Esophagus muscularis mucosa (tissue), 4 donors: ENCODE results near the gene GRM4. TPM values are rescaled to one million over a fixed set of nuclear protein-coding genes. Genes with fewer than 3 reads are reported as not detected.

Source experiments
- DNase-seq: peaks from one replicate; pipeline ENCODE4 v3.0.0-alpha.2; 2017; ENCODE audit errors: extremely low spot score
- H3K27ac ChIP-seq, 4 donors: fragments of 200-600 bp; sonication (generic); replicated peaks in 1 of 4; 1 replicate in 3 of 4; 2 replicates in 1 of 4; pipeline ENCODE4 v1.5.1; 2016 to 2019; ENCODE audit warnings: mild to moderate bottlenecking in 1 of 4
- H3K27me3 ChIP-seq, 4 donors: fragments of 200-600 bp; sonication (generic); one replicate each; pipeline versions ENCODE4 v1.5.1 to v1.6.0; 2016 to 2019
- H3K36me3 ChIP-seq, 4 donors: fragments of 200-600 bp; sonication (generic); one replicate each; pipeline ENCODE4 v1.5.1; 2016 to 2019
- H3K4me1 ChIP-seq, 4 donors: fragments of 200-600 bp; sonication (generic); one replicate each; pipeline ENCODE4 v1.5.1; 2016 to 2019
- H3K4me3 ChIP-seq, 4 donors: fragments of 200-600 bp; sonication (generic); 1 replicate in 2 of 4; 2 replicates in 2 of 4; pipeline ENCODE4 v1.5.1; 2016 to 2019; ENCODE audit warnings: mild to moderate bottlenecking in 4 of 4, moderate library complexity in 1 of 4
- H3K9me3 ChIP-seq, 4 donors: fragments of 200-600 bp; sonication (generic); 1 replicate in 3 of 4; 2 replicates in 1 of 4; pipeline ENCODE4 v1.5.1; 2016 to 2019
- EP300 ChIP-seq: sonication (generic); formaldehyde crosslinking; IDR thresholded peaks from one replicate; pipeline ENCODE4 v1.6.1; 2017; ENCODE audit warnings: antibody characterized with exemption
- POLR2A ChIP-seq: fragments of 450-650 bp; IDR thresholded peaks from one replicate; pipeline ENCODE4 v1.6.1; 2017; ENCODE audit warnings: antibody characterized with exemption, moderate library complexity, mild to moderate bottlenecking, low read depth
- POLR2AphosphoS5 ChIP-seq, 2 donors: sonication (generic); formaldehyde crosslinking; IDR thresholded peaks; one replicate each; pipeline ENCODE4 v1.6.1; 2017; ENCODE audit warnings: antibody characterized with exemption in 2 of 2
- WGBS: methylation state at CpG from one replicate; pipeline ENCODE4 v1.1.5; 2018; 5-methylcytosine and 5-hydroxymethylcytosine counted together
- intact Hi-C: fragments of 100-400 bp; cut with DNase I; formaldehyde crosslinking; loops from one replicate; pipeline ENCODE4 v1.15.1; 2023
- total RNA-seq, 4 donors: library from RNA; depleted of rRNA; stranded (reverse); fragments of >200 nt; gene quantifications; one replicate each; pipeline versions ENCODE4 v1.1.0 to v1.2.1, GENCODE V29; 2016
- TF ChIP-seq, protein P1 (sequence below), 3 experiments: fragments of 200-600 bp in 2 of 3; fragments of 450-650 bp in 1 of 3; sonication (generic) in 2 of 3; IDR thresholded peaks; one replicate each; pipeline ENCODE4 v1.5.1; 2017 to 2019; ENCODE audit warnings: antibody characterized with exemption in 3 of 3, mild to moderate bottlenecking in 2 of 3, moderate library complexity in 1 of 3

The GRM4 gene
- total RNA-seq, 4 donors from 2014 or later: not detected

DNA sequence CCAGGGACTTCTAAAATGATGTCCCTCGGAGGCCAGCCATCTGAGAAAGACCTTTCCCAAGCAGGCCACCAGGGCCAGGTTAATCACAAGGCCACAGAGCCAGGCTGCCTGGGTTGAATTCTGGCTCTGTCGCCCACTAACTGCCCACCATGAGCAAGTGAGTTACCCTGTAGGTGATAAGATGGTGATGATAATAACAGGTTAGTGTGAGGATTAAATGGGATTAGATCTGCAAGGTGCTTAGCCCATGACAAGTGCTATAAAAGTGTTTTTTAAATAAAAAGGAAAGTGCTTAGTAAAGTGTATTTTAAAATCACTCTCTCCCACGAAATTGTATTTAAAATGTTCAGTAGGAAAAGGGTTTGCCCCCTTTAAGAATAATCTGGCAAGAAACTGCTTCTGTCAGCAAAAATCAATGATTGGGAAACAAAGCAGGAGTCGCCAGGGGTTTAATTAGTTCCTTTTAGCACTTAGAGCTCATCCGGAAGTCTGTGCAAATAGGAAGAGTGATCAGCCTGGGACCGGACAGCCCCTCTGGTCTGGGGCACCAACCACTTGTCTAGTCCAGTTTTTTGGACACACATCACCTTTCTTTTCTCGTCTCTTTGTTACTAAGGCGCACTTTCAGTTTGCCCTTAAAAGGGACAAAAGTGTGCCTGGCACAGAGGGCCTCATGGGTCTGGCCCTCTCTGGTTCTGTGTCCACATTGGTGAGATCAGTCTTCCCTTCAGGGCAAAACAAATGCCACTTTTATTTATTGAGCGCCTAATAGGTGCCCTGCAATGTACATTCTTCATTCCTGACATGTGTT is 150.4 kb downstream of the GRM4 start:
- Histone ChIP-seq H3K27ac (no peak overlapping the region), H3K36me3 (no peaks in the 10 kb centered on the region), H3K9me3 (peaks cover 0 to 15% (median 8%) of the 10 kb centered on the region in 4 donors), H3K4me3 (no peak overlapping the region), H3K27me3 (peaks cover 0 to 42% (median 0%) of the 10 kb centered on the region in 4 donors), H3K4me1 (no peaks in the 10 kb centered on the region)
- 66% methylated on average over 9 of the region's 9 CpGs for WGBS
- intact Hi-C loops: no loop called here
- no peak for DNase-seq
- TF ChIP-seq POLR2A (no peak), POLR2AphosphoS5 (IDR thresholded peaks at IDR 0.05) (no peak), EP300 (no peak)
- TF ChIP-seq, protein P1, sequence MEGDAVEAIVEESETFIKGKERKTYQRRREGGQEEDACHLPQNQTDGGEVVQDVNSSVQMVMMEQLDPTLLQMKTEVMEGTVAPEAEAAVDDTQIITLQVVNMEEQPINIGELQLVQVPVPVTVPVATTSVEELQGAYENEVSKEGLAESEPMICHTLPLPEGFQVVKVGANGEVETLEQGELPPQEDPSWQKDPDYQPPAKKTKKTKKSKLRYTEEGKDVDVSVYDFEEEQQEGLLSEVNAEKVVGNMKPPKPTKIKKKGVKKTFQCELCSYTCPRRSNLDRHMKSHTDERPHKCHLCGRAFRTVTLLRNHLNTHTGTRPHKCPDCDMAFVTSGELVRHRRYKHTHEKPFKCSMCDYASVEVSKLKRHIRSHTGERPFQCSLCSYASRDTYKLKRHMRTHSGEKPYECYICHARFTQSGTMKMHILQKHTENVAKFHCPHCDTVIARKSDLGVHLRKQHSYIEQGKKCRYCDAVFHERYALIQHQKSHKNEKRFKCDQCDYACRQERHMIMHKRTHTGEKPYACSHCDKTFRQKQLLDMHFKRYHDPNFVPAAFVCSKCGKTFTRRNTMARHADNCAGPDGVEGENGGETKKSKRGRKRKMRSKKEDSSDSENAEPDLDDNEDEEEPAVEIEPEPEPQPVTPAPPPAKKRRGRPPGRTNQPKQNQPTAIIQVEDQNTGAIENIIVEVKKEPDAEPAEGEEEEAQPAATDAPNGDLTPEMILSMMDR (IDR thresholded peaks at IDR 0.05): no peak

DNA sequence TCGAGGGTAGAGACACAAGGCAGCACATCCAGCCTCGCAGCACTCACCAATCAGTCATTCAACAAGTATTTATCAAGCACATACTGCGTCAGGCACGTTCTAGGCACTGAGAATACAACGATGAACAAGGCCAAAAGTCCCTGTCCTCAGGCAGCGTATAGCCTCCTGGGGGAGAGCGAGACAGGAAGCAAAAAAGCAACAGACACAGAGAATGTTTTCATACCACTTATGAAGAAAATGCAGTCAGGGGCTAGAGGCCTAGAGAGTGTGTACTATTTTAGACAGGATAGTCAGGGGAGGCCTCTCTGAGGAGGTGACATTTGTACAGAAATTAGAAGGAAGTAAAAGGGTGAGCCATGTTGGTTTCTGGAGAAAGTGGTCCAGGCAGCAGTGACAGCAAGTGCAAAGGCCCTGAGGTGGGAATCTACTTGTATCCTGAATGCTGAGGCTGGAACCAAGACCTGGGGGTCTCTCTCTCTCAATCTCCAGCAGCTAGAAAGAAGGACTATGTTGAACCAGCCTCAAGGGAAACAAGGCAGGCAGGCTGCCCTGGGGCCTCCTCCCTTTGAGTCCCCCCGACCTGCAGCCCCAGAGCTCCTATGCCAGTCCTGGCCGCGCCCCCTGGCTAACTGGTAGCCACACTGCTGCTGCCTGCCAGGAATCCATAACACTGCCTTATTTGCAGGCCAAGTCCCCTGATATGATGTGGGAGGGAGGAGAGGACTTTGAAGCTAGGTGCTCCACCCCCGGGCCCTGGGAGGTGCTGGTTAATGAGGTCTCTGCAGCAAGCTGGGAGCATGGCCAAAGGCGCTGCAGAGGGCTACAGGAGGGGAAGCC is 151.2 kb downstream of the GRM4 start:
- Histone ChIP-seq H3K9me3 (peaks cover 0 to 15% (median 8%) of the 10 kb centered on the region in 4 donors), H3K4me1 (no peaks in the 10 kb centered on the region), H3K27ac (no peak overlapping the region), H3K27me3 (peaks cover 0 to 45% (median 0%) of the 10 kb centered on the region in 4 donors), H3K4me3 (no peak overlapping the region), H3K36me3 (no peaks in the 10 kb centered on the region)
- no peak for DNase-seq
- WGBS: 87% methylated on average over 12 of the region's 12 CpGs
- no peak for TF ChIP-seq POLR2AphosphoS5 (IDR thresholded peaks at IDR 0.05)
- intact Hi-C loops: no loop called here

DNA sequence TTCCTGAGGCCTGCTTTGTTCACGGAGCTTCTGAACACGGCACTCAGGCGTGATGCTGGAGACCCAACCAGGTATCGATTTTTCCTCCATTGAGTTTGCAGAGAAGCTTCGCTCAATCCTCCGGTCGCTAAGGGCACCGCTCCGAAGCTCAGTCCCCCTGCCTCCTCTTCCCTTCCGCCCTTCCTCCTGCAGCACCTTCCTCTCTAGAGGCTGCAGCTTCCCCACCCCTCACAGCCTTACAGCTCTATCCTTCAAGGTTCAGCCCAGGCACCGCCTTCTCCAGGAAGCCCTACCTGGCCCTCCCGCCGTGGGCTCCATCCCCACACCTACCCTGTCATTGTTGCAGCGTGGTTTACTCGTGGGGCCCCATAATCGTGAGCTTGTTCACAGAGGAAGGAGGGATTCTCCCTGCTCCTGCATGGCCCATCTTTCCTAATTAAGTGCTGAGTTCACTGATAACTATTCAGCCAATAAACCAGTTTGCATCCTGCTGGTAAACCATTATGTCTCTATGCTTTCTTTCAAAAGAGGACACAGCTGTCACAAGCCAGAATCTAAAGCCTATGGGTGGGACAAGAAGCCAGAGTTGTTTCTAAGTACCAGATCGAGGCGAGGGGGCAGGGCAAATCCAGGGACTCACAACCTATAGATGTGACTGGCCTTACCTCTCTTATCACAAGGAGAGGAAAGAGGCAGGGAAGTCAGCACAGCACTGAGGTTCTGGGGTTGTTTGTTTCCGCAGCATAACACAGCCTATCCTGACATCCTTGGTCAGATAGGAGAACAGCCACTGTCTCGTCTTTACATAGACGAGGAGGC is 152.0 kb downstream of the GRM4 start:
- TF ChIP-seq POLR2AphosphoS5 (IDR thresholded peaks at IDR 0.05) (no peak), EP300 (no peak), POLR2A (no peak)
- TF ChIP-seq, protein P1 (IDR thresholded peaks at IDR 0.05): no peak
- Histone ChIP-seq H3K36me3 (no peaks in the 10 kb centered on the region), H3K27ac (no peak overlapping the region), H3K4me3 (no peak overlapping the region), H3K4me1 (no peaks in the 10 kb centered on the region), H3K27me3 (peaks cover 0 to 47% (median 0%) of the 10 kb centered on the region in 4 donors), H3K9me3 (peaks cover 0 to 15% (median 8%) of the 10 kb centered on the region in 4 donors)
- no peak for DNase-seq
- WGBS: 73% methylated on average over 21 of the region's 21 CpGs
- intact Hi-C loops: no loop called here

DNA sequence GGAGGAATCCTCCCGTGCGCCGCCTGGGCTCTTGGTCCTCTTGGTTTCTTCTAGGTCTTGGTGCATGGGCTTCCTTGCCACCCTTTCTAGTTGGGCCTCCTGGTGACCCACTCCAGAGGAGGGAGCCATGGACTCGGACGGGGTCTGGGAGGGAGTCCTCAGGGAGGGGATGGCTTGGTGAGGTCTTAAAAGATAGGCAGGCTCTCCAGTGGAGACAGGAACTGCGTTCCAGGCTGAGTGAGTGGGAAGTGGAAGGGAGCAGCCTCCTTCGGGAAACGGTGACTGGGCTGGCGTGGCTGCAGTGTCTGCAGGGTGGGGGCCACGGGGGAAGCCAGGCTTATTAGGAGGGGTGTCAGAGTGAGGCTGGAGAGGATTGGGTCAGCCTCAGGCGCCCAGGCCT is 152.8 kb downstream of the GRM4 start:
- Histone ChIP-seq H3K27me3 (peaks cover 0 to 54% (median 0%) of the 10 kb centered on the region in 4 donors), H3K4me1 (no peaks in the 10 kb centered on the region), H3K4me3 (no peak overlapping the region), H3K27ac (no peak overlapping the region), H3K9me3 (peaks cover 0 to 14% (median 8%) of the 10 kb centered on the region in 4 donors), H3K36me3 (no peaks in the 10 kb centered on the region)
- no peak for DNase-seq
- WGBS: 67% methylated on average over 11 of the region's 11 CpGs
- intact Hi-C loops: no loop called here
- TF ChIP-seq, protein P1 (IDR thresholded peaks at IDR 0.05): no peak
- TF ChIP-seq EP300 (no peak), POLR2AphosphoS5 (IDR thresholded peaks at IDR 0.05) (no peak), POLR2A (no peak)
